Nephron (organoid): ENCODE data around the gene RAD51D.
A peak's percentile ranks its signal among the peaks of the same experiment; 100 is the strongest.

Experiments used
- H3K27ac Mint-ChIP-seq, 3 experiments: 2 replicates each; pipeline ENCODE4 v1.8.0; 2020; ENCODE audit warnings: mixed read lengths in 3 of 3, mild to moderate bottlenecking in 2 of 3, moderate library complexity in 1 of 3
- H3K27me3 Mint-ChIP-seq: 2 replicates; pipeline ENCODE4 v1.8.0; 2021; ENCODE audit warnings: low read depth, mild to moderate bottlenecking, moderate library complexity, mixed read lengths
- H3K36me3 Mint-ChIP-seq: 2 replicates; pipeline ENCODE4 v1.8.0; 2020; ENCODE audit warnings: low read depth, mixed read lengths
- H3K4me1 Mint-ChIP-seq: 2 replicates; pipeline ENCODE4 v1.8.0; 2020; ENCODE audit warnings: mixed read lengths
- H3K4me3 Mint-ChIP-seq, 3 experiments: 2 replicates each; pipeline ENCODE4 v1.8.0; 2020; ENCODE audit warnings: mild to moderate bottlenecking in 3 of 3, mixed read lengths in 3 of 3, moderate library complexity in 2 of 3
- H3K9me3 Mint-ChIP-seq: 2 replicates; pipeline ENCODE4 v1.8.0; 2020; ENCODE audit warnings: mixed read lengths
- TF ChIP-seq, protein P1 (sequence below), 3 experiments: fragments of 200-600 bp; sonication (generic); IDR thresholded peaks; one replicate each; pipeline ENCODE4 v1.5.0; 2021; ENCODE audit warnings: antibody characterized with exemption in 3 of 3; ENCODE audit not compliant: unreplicated experiment in 3 of 3

Gene RAD51D

GRCh38 chr17:35056013-35056412 is 63.6 kb downstream of the RAD51D start:
- TF ChIP-seq, protein P1, sequence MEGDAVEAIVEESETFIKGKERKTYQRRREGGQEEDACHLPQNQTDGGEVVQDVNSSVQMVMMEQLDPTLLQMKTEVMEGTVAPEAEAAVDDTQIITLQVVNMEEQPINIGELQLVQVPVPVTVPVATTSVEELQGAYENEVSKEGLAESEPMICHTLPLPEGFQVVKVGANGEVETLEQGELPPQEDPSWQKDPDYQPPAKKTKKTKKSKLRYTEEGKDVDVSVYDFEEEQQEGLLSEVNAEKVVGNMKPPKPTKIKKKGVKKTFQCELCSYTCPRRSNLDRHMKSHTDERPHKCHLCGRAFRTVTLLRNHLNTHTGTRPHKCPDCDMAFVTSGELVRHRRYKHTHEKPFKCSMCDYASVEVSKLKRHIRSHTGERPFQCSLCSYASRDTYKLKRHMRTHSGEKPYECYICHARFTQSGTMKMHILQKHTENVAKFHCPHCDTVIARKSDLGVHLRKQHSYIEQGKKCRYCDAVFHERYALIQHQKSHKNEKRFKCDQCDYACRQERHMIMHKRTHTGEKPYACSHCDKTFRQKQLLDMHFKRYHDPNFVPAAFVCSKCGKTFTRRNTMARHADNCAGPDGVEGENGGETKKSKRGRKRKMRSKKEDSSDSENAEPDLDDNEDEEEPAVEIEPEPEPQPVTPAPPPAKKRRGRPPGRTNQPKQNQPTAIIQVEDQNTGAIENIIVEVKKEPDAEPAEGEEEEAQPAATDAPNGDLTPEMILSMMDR (IDR thresholded peaks at IDR 0.05; ENCODE audit: unreplicated experiment in 3 of 3), result no peak
- Mint-ChIP-seq H3K4me3 (no peak overlapping the region), H3K9me3 (no peaks in the 10 kb centered on the region), H3K36me3 (peaks cover 4% of the 10 kb centered on the region), H3K4me1 (peaks cover 10% of the 10 kb centered on the region), H3K27me3 (no peaks in the 10 kb centered on the region), H3K27ac (peak overlapping the region in 1 of 3 experiments; percentile 5)

GRCh38 chr17:35053204-35053603 is 66.5 kb downstream of the RAD51D start:
- no peaks in the 10 kb centered on the region for H3K36me3 Mint-ChIP-seq
- no peak overlapping the region for H3K27ac Mint-ChIP-seq
- peaks cover 15% of the 10 kb centered on the region for H3K4me1 Mint-ChIP-seq
- no peak overlapping the region for H3K4me3 Mint-ChIP-seq
- TF ChIP-seq, protein P1 (IDR thresholded peaks at IDR 0.05; ENCODE audit: unreplicated experiment in 3 of 3), result no peak
- H3K9me3 Mint-ChIP-seq, result no peaks in the 10 kb centered on the region
- no peaks in the 10 kb centered on the region for H3K27me3 Mint-ChIP-seq

DNA sequence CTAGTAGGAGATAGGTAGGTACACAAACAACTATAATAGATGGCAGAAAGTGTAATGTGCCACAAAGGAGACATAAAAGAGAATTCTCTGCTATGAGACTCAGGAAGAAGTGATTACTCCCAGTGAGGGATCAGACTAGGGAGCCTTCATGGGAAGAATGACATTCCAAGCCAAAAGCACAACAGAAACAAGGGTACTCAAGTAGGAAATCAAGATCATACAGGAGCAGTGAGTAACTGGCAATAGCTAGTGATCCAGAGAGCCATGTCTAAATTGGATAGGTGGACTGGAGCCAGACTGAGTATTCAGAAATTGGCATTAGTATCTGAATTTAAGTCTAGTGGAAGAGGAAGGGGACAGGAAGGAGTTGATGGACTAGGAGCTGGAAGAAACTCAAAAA is 66.9 kb downstream of the RAD51D start:
- TF ChIP-seq, protein P1 (IDR thresholded peaks at IDR 0.05; ENCODE audit: unreplicated experiment in 3 of 3), result no peak
- no peak overlapping the region for H3K4me3 Mint-ChIP-seq

GRCh38 chr17:35052241-35052610 is 67.4 kb downstream of the RAD51D start:
- Mint-ChIP-seq H3K27ac (peak overlapping the region in 2 of 3 experiments; percentile 1 to 73), H3K4me1 (peaks cover 15% of the 10 kb centered on the region), H3K36me3 (no peaks in the 10 kb centered on the region), H3K27me3 (no peaks in the 10 kb centered on the region), H3K4me3 (no peak overlapping the region), H3K9me3 (no peaks in the 10 kb centered on the region)
- TF ChIP-seq, protein P1 (IDR thresholded peaks at IDR 0.05; ENCODE audit: unreplicated experiment in 3 of 3), result no peak

More for the DNA sequence above, 66.9 kb downstream of the RAD51D start:
- H3K36me3 Mint-ChIP-seq, result no peaks in the 10 kb centered on the region
- H3K9me3 Mint-ChIP-seq, result no peaks in the 10 kb centered on the region
- no peaks in the 10 kb centered on the region for H3K27me3 Mint-ChIP-seq
- no peak overlapping the region for H3K27ac Mint-ChIP-seq
- H3K4me1 Mint-ChIP-seq, result peaks cover 15% of the 10 kb centered on the region

- peak overlapping the region; percentile 1 to 73 (median 33) for H3K27ac Mint-ChIP-seq
- H3K27me3 Mint-ChIP-seq, result no peaks in the 10 kb centered on the region
- no peaks in the 10 kb centered on the region for H3K36me3 Mint-ChIP-seq
- no peaks in the 10 kb centered on the region for H3K9me3 Mint-ChIP-seq
- peaks cover 20% of the 10 kb centered on the region for H3K4me1 Mint-ChIP-seq
- TF ChIP-seq, protein P1 (IDR thresholded peaks at IDR 0.05; ENCODE audit: unreplicated experiment in 3 of 3), result no peak
- no peak overlapping the region for H3K4me3 Mint-ChIP-seq
Measured at GRCh38 chr17:35051579-35052240, 68.0 kb downstream of the RAD51D start.

DNA sequence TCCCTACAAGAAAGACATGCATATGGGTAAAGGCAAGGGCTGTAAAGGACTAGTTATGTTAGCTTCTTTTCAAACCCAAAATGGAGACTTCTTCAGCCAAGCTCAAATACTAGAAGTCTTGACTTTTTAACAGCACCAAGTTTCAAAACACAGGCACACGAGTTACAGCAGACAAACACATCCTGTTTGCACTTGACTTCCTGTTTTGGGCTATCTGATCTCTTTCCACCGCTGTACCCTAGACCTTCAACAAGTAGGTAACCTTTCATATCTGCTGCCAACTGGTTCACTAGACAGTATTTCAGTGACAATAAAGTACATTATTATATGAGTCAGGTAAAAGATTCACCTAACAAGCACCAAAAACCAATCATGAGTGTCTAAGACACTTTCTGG is 68.5 kb downstream of the RAD51D start:
- Mint-ChIP-seq H3K27ac (peak overlapping the region; percentile 1 to 73 (median 33)), H3K4me3 (no peak overlapping the region), H3K27me3 (no peaks in the 10 kb centered on the region), H3K36me3 (no peaks in the 10 kb centered on the region), H3K4me1 (peaks cover 25% of the 10 kb centered on the region), H3K9me3 (no peaks in the 10 kb centered on the region)
- TF ChIP-seq, protein P1 (IDR thresholded peaks at IDR 0.05; ENCODE audit: unreplicated experiment in 3 of 3), result no peak
